Coronary artery (tissue), 2 donors: ENCODE data around the gene CRTAC1.

Experiments used
- DNase-seq: peaks from one replicate; pipeline ENCODE4 v3.0.0-alpha.2; 2017; ENCODE audit warnings: low spot score
- H3K27ac ChIP-seq, 2 donors: fragments of 200-600 bp; sonication (generic); one replicate each; pipeline ENCODE4 v1.5.1; 2016 to 2019
- H3K4me3 ChIP-seq: fragments of 200-600 bp; sonication (generic); 2 replicates; pipeline ENCODE4 v1.5.1; 2016; ENCODE audit warnings: mild to moderate bottlenecking, moderate library complexity
- TF ChIP-seq, protein P1 (sequence below): fragments of 200-600 bp; sonication (generic); IDR thresholded peaks from one replicate; pipeline ENCODE4 v1.5.1; 2019; ENCODE audit warnings: antibody characterized with exemption

CRTAC1 gene

DNA sequence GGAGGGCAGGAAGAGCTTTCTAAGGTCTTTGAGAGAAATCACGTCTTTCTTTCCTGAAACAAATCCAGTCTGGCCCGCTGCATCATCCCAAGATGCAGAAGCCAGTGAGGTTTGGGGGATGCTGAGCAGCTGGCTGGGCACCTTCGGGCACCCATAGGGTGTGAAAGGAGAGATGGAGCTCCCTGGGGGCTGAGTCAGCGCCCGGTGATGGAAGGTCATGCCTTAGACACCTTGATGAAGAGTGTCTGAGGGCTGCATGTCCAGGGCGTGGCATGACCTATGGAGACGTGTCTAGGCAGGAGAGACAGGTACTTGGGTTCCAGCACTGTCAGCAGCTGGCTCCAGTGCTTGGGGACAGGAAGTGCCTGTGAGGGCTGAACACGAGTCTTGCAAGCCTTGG lies 92.5 kb downstream of the CRTAC1 start:
- Histone ChIP-seq H3K27ac (no peak overlapping the region), H3K4me3 (no peak overlapping the region)
- TF ChIP-seq, protein P1, sequence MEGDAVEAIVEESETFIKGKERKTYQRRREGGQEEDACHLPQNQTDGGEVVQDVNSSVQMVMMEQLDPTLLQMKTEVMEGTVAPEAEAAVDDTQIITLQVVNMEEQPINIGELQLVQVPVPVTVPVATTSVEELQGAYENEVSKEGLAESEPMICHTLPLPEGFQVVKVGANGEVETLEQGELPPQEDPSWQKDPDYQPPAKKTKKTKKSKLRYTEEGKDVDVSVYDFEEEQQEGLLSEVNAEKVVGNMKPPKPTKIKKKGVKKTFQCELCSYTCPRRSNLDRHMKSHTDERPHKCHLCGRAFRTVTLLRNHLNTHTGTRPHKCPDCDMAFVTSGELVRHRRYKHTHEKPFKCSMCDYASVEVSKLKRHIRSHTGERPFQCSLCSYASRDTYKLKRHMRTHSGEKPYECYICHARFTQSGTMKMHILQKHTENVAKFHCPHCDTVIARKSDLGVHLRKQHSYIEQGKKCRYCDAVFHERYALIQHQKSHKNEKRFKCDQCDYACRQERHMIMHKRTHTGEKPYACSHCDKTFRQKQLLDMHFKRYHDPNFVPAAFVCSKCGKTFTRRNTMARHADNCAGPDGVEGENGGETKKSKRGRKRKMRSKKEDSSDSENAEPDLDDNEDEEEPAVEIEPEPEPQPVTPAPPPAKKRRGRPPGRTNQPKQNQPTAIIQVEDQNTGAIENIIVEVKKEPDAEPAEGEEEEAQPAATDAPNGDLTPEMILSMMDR, result no peak
- no peak for DNase-seq

- DNase-seq, result no peak
- Histone ChIP-seq H3K4me3 (no peak overlapping the region), H3K27ac (no peak overlapping the region)
- TF ChIP-seq, protein P1, result no peak
Measured at GRCh38 chr10:97937054-97937453, 93.4 kb downstream of the CRTAC1 start.

GRCh38 chr10:97936126-97936525 lies 94.3 kb downstream of the CRTAC1 start:
- H3K4me3 ChIP-seq, result no peak overlapping the region
- TF ChIP-seq, protein P1, result no peak
- no peak for DNase-seq
- no peak overlapping the region for H3K27ac ChIP-seq

DNA sequence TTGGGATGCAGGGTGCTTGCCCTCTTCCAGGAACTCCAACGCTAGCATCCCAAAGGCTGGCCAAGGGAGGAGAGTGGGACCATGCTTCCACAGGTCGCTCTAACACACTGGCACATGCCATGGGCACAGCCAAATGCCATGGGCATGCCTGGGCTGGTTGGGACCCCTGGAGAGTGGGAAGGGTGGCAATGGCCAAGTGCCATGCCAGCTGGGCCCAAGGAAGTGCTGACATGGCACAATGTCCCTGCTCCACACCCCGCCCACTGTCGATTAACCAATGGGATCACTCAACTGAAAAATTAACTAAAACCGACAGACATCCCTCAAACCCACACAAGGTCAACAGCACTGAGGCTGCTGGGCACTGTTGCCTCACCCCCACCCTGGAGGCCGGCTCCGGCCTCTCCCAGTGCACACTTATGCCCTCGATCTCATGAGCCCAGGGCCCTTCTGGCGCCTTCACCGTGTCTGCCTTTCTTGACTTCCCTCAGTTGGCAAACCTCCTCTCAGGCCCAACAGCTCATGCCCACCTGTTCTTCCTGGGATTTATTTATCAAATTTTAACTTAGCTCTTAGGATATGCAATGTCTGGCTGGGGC lies 97.4 kb downstream of the CRTAC1 start:
- Histone ChIP-seq H3K27ac (no peak overlapping the region), H3K4me3 (no peak overlapping the region)
- TF ChIP-seq, protein P1, result no peak
- no peak for DNase-seq

DNA sequence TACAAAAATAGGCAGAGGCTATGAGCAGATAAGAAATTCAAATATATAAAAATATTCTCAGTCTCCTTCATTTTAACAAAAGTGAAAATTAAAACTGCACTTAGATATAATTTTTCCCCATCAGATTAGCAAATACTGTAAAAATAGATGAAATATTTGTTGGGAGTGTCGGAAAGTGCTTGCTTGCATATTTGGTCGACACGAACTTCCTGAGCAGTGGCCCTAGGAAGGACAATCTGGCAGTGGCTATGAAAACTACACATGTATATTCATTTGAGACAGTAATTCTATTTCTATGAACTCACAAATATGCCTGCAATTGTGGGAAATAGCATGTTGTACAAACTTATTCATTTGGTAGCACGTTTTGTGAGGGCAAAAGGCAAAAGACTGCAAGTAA lies 99.4 kb downstream of the CRTAC1 start:
- TF ChIP-seq, protein P1, result no peak
- H3K27ac ChIP-seq, result no peak overlapping the region
- H3K4me3 ChIP-seq, result no peak overlapping the region
- DNase-seq, result no peak

GRCh38 chr10:97928897-97929296 lies 101.5 kb downstream of the CRTAC1 start:
- no peak overlapping the region for H3K27ac ChIP-seq
- TF ChIP-seq, protein P1, result no peak
- no peak for DNase-seq

GRCh38 chr10:97927622-97928021 lies 102.8 kb downstream of the CRTAC1 start:
- no peak overlapping the region for H3K4me3 ChIP-seq
- TF ChIP-seq, protein P1, result no peak
- no peak for DNase-seq
- H3K27ac ChIP-seq, result no peak overlapping the region

More at GRCh38 chr10:97928897-97929296, 101.5 kb downstream of the CRTAC1 start:
- H3K4me3 ChIP-seq, result no peak overlapping the region
